GM19455 (cell line): ENCODE data around the gene ARAP2.

Experiments
- ATAC-seq: cut with Tn5 transposase; IDR thresholded peaks from one replicate; pipeline ENCODE4 v1.9.1; 2021; ENCODE audit not compliant: unreplicated experiment

ARAP2 gene

DNA sequence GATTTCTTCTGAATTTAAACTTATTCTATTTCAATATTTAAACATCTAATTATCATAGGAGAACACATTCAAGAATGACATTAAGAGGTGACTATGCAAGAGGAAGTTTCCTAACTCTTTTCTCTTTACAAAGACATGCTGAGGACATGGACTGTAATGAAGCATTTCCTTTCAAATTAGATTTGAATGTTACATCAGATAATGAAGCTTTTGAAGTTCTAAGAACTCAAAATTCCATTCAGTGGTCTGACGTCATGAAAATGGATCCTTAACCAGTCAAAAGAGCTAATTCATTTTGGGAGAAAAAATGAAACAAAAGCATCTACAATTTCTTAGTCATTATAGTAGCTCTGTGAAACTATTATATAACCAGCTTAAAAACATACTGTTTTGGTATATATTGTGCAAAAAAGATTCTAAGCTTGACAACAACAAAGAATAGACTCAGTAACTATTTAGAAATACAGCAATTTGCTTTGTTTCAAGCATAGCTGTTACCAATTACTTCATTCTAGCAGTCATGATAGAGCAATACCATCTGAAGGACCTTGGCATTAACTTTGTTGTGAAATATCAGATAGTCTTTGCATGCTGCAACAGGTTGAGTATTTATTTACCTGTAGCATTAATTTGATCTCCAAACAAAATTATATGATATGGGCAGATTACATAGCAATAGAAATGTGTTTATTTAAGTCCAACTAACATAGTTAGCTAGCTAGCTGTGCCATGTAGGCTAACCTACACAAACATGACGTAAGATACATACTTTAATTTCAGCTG lies 23.4 kb upstream of the ARAP2 start:
- ATAC-seq, result no peak

DNA sequence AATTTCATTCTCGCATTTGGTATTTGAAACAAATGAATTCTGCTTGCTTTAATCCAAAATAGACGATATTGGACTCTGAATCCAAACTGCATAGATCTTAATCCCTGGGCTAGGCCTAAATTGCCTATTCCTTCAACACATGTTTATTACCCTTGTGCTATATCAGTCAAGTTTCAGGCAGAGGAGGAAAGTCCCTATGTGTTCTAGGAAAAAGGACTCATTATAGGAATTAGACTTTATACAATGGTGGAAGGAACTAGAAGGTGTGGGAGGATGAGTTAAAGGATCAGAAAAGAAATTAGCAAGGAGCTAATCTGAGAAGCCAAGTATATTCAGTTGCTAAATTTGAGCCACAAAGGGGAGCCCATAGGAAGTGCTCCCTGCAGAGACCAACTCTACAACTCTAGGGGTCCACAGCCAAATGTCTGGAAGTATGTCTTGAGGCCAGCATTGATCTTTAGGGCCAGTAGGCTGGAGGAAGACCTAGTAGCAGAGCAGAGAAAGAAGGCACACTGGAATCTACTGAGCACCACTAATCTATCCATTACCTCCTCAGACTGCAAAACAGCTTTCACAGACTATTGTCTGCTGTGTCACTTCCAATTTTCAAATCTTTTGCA lies 20.0 kb upstream of the ARAP2 start:
- ATAC-seq, result no peak

DNA sequence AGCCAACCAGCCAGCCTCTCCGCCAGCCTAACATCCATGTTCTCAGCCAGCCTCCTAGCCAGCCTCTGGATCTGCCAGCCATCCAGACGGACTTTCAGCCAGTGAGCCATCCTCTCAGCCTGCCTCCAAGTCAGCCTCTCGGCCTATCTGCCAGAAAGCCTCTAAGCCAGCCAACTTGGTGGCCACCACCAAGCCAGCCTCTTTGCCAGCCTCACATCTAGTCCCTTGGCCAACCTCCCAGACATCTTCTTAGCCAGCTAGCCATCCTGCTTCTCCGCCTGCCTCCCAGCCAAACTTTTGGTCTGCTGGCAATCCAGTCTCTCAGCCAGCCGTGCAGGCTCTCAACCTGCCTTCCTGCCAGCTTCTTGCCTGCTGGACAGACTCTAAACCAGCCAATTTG lies 16.4 kb upstream of the ARAP2 start:
- ATAC-seq, result no peak

DNA sequence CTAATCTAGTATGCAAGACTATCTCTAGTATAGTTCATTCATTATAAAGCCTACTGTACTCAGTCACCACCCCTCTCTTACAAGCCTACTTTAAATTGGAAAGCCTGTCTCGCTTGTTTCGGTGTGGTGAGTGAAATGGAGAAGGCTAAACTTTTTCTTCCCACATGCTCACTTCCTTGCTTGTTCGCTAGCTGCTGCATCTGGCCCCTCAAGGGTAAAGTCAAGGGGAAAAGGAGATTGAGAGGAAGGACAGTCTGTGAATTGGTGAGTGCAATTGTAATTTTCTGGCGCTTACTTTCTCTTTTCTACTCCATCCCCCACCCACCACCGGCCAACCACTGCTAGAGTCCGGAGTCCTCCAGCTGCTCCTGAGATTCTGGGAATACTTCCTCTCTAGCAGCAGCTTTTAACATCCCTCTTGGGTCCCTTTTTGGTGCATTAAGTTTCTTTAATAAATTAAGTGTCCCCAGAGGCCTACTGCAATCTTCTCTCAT lies 12.1 kb upstream of the ARAP2 start:
- peak; percentile 57 for ATAC-seq

DNA sequence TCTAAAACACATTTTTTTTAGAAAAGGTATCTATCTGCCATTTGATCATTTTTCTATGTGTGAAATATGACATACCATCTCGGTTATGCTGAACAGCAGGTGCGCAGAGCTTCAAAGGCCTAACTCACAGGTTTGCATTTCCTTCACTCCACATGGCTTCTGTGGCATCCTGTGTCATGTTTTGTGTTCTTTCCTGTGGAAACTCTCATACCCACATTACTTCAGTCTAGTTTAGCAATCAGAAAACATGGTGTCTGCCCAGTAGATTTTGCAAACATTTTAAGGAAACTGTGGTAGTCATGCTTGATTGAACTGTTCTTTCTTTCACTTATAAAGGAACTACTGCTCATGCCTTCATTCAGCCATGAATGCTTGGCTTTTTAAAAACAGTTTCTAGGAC lies 11.3 kb upstream of the ARAP2 start:
- peak; percentile 82 for ATAC-seq

DNA sequence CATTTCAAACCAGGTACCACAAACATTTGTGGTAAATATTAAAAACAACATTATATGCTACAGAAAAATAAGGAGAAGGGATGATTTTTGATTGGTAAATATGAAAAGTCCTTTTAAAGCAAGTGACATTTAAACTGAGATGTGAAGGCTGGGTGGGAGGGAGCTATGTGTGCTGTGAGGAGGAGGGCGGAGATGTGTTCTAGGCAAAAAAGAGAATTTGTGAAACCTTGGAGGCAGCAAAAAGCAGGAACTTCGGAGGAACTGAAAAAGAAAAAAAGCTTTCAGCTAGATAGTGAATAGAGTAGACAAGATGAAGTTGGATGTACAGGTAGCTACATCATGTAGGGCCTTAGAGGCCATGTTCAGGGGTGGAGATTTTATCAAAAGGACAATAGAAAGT lies 10.1 kb upstream of the ARAP2 start:
- no peak for ATAC-seq

DNA sequence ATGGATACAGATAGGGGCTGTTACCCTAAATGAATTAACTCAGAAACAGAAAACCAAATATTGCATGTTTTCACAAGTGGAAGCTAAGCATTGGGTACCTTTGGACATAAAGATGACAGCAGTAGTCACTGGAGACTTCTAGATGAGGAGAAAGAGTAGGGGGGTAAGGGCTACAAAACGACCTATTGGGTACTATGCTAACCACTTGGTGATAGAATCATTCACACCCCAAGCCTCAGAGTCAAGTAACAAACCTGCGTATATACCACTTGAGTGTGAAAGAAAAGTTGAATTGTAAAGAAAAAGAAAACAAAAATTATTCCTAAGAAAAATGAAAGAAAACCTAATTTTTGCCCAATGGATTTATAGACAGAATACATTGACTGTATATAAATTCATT lies 7.7 kb upstream of the ARAP2 start:
- ATAC-seq, result no peak

DNA sequence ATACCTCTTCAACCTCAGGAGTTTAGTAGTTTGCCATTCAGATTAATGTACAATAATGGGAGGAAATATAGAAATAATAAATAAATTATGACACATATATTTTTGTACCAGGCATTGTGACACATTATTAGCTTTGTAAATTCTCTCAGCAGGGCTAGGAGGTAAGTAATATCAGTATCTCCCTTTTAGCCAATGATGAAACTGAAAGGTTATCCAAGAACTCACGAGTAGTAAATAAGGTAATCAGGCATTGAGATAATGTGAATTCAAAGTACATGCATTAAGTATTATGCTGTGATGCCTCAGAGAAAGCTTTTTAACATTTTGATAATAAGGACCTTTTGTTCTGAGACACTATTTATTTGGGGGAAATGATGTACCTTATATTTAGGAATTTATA lies 5.3 kb upstream of the ARAP2 start:
- ATAC-seq, result no peak

DNA sequence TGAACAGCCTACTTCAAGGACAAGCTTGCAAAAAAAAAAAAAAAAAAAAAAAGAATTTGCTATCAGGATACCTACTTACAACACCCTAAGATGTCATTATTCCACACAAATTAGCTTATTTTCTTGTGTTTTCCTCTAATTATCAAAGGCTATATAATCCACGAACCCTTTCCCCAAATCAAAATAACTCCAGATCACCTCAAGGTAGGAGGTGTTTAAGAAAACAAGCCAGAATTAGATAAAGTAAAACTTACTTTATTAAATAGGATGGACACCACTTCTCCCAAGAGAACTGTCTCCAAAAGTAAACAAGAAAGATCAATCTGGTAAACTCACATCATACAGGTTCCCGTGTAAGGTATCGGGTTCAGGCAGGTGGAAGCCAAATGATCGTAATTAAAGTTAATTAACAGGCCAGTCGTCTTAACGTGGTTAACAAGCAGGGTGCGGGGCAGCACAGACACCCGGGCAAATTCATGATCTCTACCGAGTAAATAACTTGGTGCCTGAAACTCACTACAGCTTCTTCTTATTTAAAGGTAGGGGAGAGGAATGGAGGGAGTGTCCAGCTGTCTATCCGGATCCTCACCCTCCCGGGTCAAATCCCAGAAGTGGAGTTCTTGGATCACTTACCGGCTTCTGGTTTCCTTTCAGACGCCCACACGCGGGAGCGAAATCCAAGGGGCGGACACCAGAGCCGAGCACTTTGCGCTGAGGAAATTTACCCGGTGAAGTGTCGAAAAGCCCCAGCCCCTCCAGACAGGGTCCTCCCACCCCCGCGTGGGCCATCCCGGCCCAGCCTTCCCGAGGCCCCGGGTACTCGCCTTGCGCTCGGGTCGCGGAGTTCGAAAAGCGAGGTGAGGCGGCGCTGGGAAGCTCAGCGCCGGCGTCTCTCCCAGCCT lies 708 bp downstream of the ARAP2 start:
- ATAC-seq, result peak; percentile 37

DNA sequence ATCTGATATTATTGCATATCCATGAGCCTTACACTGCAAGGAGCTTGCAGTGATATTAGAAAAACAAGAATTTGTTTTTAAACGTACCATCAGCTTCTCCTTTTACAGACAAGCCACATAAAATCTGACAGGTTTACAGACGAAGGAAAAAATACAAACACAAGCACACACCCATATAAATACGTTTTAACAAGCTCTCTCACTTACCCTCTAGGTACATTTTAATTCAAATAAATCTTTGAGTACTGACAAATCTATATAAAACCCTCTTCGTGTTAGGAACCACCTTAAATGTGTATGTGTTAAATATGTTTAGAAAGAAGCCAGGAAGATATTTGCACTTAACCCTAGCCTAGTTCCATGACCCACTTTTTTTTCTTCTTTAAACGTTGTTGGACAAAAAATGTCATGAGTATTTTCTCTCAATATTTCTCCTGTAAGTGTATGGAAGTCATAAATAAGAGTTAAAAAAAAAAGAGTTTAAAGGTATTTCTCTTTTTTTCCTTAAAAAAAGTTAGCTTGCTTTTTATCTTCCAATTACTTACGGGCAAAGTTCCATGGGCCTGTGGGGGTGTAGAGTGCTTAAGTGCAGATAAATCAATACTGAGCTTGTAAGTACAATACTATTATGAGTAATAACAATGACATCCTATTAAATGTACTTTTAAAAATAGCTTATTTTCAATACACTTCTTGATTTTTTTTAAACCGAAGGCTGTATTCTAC lies 1.5 kb downstream of the ARAP2 start:
- ATAC-seq, result no peak

DNA sequence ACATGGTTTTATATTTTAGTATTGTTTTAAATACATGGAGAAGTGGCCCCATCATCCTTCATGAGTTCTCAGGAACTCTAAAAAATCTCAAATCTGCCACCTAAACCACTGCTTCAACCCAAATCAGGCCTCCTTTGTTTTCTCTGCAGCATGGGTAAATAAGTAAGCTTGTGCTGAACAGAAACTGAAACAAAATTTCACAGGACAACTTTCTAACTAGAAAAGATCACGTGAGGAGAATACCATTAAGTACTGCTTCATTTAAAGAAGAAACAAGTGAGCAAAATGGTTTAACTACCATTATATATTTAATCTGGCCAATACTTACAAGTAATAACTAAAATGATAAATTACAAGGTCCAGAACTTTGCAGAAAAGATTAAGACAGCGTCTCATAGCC lies 2.5 kb downstream of the ARAP2 start:
- peak; percentile 42 for ATAC-seq

DNA sequence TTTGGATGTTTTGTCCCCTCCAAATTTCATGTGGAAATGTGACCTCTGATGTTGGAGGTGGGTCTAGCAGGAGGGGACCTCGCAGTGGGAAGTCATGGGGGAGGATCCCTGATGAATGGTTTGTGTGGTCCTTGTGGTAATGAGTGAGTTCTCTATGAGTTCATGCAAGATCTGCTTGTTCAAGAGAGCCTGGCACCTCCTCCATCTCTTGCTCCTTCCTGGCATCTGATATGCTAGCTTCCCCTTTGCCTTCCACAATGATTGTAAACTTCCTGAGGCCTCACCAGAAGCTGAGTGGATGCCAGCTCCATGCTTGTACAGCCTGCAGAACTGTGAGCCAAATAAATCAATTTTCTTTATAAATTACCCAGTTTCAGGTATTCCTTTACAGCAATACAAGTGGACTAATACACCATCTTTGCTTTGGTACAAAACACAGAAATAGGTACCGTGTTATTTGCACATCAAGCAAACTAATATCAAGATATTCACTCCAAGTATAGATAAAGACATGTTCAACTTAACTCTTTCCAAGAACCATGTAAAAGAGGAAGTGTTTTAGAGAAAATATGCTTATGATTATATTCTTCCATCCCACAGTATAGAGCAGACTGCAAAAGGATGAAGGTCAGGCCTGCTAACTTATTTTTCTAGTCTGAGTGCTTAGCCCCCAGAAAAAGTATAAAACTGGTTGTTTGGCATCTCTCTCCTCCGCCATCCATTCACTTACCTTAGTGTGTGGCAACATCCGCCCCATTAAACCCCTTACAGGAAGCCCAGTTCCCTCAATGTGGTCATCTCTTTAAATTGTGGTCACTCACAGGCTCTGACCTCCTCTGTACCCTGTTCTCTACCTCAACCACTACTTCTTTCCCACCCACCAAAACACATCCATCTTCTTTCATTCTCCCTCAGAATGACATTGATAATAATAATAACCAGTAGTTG lies 6.7 kb downstream of the ARAP2 start:
- ATAC-seq, result no peak

DNA sequence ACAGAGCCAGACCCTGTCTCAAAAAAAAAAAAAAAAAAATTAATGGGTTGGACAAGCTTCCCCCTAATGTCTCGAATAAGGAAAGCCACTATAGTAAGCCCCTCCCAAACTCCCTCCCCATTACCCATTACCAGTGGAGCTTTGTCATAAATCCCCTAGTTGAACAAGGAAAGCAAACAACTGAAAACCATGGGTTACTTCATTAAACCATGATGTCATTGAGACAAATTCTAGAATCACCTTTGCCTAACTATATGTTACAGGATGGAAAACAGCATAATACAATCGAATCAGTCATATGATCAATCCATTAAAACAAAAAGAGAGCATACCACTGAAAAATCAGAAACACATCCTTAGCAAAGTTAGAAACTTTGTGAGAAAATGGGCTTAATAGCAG lies 8.2 kb downstream of the ARAP2 start:
- ATAC-seq, result no peak

DNA sequence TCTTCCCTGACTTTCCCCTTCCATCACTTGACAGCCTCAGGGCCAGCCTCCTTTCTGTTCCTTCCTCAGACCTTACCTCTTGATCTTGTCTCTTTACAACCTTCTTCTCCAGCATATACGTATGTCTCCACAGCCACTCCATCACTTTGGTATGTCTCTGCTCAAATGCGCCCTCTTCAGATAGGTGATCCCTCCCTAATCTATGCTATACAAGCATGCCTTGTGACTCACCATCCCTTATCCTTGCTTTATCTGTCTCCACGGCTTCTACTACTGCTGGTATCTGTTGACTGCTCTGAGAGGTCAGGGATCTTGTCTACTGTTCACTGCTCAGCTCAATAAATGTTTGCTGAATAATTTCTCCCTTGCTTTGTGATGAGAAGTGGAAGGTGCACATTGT lies 9.0 kb downstream of the ARAP2 start:
- no peak for ATAC-seq

DNA sequence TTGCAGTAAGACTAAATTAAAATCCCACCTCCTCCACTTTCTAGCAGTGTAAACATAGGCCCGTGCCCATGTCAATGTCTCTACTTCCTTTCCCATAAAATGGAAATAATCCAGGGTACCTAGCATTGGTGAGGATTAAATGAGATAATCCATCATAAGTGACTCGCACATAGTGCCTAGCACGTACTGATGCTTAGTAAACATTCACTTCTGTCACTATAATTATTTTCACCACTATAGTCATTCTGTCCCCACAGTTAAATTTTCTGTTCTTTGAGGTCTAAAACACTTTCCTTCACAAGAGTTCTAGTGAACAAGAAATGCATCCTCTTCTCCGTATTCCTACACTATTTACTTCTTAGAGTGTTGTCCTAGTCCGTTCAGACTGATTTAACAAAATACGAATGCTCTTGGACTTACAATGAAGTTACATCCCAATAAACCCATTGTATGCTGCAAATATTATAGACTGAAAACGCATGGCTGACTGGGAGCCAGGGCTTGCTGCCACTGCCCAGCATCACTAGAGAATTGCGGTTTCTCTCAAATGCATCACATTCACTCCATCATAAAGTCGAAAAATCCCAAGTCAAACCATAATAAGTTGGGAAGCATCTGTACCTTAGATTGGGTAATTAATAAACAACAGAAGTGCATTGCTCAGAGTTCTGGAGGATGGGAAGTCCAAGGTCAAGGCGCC lies 10.6 kb downstream of the ARAP2 start:
- no peak for ATAC-seq

DNA sequence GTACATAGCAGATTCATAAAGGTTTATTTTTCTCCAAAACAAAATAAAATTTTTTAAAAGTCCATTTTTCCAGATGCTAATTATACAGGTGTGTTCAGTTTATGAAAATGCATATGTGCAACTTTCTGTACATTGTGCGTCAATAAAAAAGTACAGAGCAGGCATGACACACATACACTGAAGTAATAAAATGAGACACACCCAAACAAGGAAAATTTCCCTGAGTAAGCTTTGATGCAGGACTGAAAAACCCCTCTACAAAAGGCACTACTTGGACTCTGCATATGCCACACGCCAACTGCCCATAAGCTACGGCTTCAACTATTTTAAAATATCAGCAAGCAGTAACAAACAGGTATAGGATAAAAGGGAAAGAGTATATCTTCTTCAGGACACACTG lies 13.8 kb downstream of the ARAP2 start:
- no peak for ATAC-seq

DNA sequence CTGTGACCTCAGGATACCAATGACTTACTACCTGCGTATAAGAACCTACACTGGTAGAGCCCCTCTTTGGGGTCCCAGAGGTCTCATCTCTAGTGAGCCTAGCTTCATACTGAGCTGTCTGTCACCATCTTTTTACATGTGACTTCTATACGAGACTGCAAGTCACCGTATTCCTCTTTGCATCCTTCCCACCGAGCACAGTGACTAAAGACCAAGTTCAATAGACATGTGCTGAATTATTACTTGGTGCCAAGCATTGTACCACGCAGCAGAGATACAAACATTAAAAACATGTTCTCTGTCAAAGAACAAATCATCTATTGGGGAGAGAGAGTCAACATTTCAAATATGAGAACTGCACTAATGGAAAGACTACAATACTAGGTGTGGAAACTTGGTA lies 16.4 kb downstream of the ARAP2 start:
- no peak for ATAC-seq

DNA sequence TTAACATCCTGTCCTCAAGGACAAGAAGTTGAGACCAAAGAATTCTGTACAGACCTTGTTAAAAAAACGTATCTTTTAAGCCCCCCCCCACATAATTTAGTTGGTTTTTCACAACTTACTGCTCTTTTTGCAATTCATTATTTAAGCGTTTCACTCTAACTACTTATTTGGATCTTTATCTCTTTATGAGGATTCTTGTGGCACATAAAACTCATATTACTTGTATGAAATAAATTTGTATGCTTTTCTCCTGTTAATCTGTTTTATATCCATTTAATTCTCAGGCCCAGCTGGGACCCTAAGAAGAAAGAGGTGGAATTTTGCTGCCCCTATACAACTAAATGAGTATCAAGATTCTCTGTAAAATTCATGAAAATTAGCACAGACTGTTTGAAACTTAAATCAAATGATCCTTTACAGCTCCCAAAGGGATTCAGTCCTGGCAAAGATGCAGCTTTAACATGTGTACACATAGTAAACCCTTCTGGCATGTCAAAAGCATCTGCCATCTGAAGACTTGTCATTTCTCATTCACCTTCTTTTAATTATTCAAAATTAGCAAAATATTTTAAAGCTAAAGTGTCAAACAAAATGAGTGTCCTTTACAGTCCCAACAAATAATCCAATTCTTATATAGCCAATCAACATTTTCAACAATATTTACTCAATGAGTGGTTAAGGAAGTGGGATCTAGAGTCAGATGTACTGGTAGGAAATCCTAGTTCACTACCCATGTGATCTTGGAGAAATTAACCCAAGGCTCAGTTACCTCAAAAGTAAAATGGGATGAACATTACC lies 17.7 kb downstream of the ARAP2 start:
- no peak for ATAC-seq
